ENCODE results near the gene MRPS26.

MRPS26 gene

DNA sequence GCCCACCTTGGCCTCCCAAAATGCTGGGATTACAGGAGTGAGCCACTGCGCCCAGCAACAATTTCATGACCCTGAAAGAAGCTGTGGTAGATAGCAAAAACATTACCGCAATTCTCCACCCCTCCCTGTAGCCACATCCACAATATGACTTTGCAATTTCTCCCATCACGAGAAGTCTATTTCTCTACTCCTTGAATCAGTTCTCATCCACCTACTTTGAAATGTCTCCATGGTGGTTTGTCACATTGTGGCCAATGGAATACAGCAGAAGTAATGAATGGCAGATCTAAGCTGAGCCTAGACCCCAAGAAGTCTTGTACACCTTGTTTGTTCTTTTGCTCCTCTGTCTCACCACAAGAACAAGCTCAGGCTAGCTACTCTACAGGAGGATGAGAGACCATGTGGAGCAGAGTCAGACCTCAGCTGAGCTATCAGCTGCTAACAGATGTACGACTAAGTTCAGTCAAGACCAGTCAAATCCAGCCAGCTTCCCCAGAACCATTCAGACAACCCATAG lies 31.8 kb downstream of the MRPS26 start:
- no peak for DNase-seq

DNA sequence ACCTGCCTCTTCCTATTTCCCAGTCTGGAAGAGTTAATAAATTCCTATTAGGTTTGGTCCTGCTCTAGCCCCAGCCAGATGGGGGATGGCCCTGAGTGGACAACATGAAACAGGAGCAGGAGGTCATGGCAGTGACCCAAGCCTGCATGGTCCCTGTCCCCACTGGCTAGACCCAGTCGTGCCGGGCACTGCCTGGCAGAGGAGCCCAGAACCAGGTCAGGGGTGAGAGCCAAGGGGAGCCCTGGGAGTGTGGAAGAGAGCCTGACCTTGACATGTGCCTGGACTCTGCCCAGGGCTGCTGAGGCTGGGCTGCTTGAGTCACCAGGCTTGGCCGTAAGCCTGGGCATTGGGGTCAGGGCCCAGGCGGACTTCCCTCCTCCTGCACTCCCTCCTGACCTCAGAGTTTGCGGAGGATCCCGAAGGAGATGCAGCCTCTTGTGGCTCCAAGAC lies 35.1 kb downstream of the MRPS26 start:
- no peak for DNase-seq

DNA sequence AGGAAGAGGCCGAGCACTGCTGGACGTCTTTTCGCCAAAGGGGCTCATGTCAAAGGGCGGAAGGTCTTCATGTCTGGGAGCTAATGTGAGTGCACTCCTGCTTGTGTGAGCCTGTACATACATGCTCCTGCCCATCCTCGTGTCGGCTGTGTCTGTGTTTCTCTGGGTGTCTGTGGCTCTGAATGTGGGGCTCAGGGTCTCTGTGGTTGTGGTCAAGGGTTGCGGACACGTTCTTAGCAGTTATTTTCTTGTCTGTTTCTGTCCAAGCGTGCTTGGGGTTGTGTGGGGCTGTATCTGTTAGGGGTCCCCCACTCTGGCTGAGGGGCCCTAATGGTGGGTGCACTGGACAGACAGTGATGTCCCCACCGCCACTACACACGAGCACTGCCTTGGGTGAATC lies 35.8 kb downstream of the MRPS26 start:
- no peak for DNase-seq

DNA sequence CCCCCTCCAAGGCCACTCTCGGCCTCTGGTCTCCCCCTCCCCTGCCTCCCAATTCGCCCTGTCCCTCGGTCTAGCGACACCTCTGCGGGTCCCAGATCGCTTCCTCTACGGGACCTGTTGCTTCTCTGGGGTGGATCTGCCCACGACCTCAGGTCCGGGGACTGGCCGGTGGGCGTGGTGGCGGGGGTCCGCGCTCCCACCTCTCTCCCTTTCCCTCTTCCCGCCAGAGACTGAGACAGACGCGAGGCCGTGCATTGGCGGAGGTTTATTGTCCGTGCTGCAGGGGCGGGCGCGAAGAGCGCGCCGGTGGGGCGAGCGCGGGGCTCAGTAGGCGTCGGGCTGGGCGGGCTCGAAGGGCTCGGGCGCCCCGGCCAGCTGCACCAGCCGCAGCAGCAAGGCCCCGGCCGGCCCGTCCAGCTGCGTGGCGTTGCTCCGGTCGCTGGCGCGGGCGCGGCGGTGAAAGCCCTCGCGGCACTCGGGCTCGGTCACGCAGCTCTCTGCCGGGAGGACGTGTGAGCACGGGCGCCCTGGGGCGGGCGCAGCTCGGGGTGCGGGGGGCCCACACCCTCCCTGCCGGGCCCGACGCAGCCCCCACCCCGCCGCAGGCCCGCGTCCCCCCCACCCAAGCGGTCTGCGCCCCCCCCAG lies 36.6 kb downstream of the MRPS26 start:
- no peak for DNase-seq

DNA sequence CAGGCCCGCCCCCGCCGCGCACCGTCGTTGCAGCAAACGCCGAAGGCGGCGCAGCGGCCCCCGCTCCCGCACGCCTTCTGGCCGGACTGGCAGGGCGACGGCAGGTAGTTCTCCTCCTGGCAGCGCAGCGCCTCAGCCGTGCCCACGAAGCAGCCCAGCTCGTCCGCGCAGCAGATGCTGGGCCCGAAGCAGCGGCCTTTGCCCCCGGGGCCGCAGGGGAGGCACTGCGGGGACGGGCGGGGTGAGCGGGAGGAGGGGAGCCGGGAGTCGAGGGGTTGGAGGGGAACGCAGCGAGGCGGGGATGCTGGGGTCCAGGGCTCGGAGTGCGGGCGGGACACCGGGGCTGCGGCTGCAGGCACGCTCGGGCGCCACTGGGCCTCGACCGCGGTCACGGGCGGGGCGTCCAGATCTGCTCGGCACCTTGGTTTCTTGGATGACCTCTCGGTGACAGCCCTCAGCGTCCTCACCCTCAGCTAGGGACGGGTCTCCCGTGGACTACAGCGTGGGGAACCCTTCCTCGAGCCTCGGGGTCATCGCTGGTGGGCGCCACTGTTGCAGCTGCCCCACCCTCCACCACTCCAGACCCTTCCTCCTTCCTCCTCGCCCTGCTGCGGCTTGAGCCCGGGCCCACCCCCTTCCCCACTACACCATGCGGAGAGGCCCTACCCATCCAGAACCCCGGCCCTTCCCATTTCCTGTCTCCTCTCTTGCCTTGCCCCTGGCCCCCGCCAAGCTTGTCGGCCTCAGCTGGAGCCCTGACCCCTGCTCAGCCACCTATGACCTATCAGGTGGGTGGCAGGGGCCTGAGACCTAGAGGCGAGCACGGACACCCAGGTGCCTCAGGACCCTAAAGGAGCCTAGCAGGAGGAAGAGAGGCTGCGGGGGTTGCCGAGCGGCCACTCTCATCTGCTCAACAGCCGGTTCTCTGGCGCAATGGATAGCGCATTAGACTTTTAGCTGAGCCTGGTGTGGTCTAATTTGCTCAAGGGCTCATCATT lies 37.4 kb downstream of the MRPS26 start:
- DNase-seq, result no peak

DNA sequence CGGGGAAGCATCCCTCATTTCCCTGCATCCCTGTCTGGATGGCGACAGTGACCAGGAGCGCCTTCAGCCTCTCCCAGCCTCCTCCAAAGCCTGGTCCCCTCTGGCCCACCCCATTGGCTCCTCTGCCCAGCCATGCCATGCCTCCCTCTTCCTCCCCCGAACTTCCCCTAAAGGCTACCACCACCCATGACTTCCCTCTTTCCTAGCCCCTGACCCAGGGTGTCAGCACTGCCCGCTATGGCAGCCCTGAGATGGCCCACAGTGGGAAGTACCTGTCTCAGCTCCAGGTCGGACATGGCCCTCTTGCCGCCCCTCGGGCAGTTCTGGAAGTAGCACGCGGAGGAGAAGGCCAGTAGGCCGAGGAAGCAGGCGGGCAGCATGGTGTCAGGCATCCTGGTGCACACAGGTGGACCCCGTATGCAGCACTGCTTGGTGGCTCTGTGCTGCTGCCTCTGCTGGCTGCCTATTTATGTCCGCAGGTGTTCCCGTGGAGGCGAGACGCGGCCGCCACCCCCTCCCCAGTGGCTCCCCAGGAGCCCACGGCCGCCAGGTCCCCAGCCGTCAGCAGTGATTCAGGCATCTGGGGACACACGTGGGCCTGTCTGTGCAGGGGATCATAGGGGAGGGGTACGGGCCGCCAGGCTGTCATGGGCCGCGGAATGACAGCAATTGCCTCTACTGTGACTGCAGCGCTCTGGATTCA lies 38.6 kb downstream of the MRPS26 start, which contains the start of gene AVP:
Gene AVP, minus strand, starts transcription at position 442 of the 703 bp plus-strand sequence. Its CDS starts 50 bp downstream, at position 392.
- no peak for DNase-seq

DNA sequence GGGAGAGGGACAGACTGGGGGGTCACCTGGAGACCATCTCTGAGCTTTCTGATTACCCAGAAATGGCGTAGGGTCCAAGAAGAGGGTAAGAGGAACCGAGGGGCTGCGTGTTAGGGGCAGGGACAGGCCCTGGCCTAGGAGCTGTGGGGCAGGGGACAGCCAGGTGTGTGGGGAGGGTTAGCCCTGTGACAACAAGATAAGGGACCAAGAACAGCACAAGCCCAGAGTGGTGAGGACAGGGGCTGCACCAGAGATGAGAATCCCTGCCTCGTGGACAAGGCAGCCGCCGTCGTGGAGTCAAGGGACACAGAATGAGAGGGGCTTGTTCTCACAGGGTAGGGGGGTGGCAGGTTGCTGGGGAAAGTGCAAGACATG lies 39.1 kb downstream of the MRPS26 start:
- DNase-seq, result no peak

DNA sequence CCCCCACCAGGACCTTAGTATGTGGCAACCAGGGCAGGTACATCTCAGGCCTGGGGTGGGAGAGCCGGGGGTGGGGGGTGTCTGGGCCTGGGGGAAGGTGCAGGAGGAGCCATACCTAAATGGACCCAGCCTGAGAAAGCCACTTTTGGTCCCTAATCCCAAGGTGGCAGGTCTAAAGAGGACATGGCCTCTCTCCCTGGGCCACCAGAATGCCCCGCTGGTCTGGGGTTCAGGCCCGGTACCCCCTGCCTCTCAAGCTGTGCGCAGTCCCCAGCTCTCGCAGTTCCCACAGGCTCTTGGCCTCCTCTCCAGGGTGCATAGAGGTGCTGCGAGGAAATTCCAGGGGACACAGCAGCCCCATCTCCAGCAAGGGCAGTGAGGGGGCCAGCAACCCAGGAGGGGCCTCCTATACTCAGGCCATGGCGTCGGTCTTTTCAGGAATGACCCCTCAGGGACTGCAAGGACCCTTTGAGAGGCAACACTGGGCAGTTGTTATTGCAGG lies 39.8 kb downstream of the MRPS26 start:
- DNase-seq, result no peak

DNA sequence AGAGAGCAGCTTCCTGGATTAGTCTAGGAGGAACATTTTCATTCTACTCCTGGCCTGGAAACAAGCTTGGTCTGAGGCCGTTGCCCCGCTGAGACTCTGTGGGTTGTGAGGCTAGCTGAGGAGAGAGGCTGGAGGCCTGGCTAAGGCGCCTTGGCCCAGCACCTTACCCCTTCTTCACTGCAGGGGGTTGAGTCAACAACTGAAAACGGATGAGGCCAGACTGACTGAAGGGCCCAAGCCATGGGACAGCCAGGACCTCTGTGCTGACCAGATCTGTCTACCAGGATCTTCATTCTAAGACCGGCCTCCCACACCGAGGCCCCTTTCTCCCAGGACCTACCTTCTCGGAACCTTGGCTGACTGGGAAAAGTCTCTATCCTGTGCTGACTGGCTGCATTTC lies 42.2 kb downstream of the MRPS26 start:
- no peak for DNase-seq

DNA sequence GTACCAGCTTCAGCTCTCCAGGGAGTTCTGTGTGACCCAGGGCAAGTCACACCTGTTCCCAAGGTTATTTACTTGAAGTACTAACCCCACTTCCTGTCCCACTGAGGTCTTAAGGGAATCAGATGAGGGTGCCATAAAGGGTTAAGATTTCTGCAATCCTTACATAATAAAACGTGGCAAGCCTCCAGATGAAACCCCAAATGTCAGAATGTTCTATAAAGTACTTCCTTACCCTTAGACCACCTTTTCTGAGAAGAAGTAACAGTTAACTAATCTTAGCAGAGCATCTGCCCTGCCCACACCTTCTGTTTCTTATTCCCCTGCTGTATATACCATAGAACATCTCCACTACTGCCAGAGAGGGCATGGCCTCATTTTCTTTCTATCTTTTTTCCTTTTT lies 44.7 kb downstream of the MRPS26 start:
- DNase-seq, result no peak

DNA sequence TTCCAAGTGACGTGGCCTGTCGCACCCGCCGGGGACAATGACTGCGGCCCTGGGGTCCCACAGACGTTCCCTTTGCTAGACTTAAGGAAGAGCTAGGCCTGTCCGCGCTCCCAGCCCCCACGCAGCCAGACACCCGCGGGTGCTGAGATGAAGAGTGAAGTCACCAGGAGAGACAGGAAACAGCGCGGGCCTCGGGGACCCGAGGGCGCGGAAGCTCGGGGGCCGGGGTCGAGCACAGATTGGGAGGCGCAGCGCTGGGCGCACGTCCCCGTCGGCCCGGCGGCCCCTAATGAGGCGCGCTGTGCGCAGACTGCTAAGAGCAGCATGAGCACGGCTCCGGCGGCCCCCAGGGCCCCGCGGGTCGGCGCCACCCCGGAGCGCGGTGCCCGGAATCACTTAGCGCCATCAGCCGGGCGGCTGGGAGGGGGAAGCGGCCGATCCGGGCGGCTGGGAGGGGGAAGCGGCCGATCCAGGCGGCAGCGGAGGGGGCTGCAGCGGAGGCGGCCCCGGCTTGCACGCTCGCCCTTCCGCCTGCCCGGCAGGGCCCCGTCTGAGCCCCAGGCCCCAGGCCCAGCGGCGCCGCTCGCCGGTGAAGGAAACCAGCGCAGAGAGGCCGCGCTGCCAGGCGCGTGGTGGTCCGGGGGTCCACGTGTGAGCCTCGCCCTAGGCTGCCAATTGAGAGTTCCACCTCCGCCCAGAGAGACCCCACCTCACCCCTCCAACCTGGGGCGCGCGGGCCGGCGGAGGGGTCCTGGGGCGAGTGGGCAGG lies 46.9 kb downstream of the MRPS26 start:
- DNase-seq, result no peak

DNA sequence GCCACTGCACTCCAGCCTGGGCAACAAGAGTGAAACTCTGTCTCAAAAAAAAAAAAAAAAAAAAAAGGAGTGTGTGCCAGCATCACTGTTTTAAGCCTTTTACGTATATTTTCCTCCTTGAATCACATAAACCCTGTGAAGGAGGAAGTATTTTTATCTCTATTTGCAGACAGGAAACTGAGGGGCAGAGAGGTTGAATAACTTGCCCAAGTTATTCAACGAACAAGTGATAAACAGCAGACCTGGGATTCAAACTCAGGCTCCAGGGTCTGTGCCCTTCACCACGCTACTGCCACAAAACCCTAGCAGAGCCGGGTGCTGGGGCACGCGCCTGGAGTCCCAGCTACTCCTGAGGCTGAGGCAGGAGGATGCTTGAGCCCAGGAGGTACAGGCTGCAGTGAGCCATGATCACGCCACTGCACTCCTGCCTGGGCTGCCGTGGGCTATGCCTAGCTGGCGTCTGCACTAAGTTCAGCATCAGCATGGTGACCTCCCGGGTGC lies 48.1 kb downstream of the MRPS26 start:
- no peak for DNase-seq

DNA sequence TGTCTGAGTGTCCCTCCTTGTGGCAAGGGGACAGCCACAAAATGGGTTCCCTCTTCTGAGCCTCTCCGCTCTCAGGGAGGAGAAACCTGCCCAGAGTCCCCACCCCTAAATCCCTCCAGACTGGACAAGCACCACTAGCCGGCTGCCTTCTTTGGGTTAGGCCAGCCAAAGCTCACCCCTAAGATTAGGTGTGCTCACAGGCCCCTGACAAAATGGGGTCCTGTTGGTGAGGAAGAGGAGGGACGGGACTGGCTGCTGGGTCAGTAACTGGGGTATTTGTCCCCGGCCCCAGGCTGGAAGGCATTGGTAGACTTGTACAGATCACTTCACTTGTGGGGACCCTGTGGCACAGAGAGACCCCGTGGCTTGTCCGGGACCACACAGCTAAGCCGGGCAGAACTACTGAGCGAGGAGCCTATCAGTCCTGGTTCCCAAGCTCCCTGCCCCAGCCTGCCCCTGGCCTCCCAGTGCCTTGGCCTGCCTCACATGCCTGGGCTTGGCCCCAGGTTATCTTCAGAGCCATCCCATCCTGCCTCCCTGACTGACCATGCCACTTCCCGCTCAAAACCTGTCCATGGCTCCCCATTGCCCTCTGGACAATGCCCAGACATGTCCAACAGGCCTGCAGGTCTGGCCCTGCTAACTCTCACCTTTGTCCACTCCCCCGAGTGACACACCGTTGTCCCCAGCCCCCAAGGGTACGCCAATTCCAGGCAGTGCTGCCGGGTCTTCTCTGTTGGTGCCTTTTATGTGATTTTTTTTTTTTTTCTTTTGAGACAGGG lies 49.2 kb downstream of the MRPS26 start:
- DNase-seq, result no peak

Measured in NCI-H510A (cell line).